ENCODE measurements around the gene AP1M1. TPM values are rescaled to one million over a fixed set of nuclear protein-coding genes. Genes with fewer than 3 reads are reported as not detected.

AP1M1 gene
- total RNA-seq, 2 experiments from 2014 or later: 99.0 to 108 TPM

DNA sequence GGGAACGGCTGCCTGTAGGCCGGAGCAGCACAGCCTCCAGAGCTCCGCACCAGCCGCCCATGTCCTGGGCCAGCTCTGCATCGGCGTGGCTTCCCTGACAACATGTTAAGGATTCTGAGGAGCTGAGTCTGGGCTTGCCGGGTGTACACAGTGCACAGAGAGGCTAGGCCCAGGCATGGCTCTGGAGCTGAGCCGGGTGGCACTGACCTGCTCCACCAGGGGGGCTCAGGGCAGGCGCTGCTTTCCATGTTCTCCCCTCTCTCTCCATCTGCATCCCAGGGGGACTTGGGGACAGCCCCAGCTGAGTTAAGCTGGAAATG is 31.6 kb downstream of the AP1M1 start:
- Mint-ChIP-seq H3K4me3 (no peak overlapping the region), H3K27ac (no peak overlapping the region), H3K27me3 (no peaks in the 10 kb centered on the region), H3K4me1 (ENCODE audit: low read depth) (peaks cover 10% of the 10 kb centered on the region), H3K9me3 (no peaks in the 10 kb centered on the region), H3K36me3 (ENCODE audit: low read depth) (peaks cover 28% of the 10 kb centered on the region)
- POLR2A ChIA-PET: no interaction called here
- no peak for TF ChIP-seq CTCF (IDR thresholded peaks at IDR 0.05)
- no peak for ATAC-seq
- intact Hi-C loops (cut with micrococcal nuclease): no loop called here
- CTCF ChIA-PET: interaction anchor here (1.0 to 1.2 kb wide), 2 partner anchors 18 to 153 kb away, joined by 3 read pairs; no protein-coding TSS in a partner anchor
- no peak for DNase-seq

DNA sequence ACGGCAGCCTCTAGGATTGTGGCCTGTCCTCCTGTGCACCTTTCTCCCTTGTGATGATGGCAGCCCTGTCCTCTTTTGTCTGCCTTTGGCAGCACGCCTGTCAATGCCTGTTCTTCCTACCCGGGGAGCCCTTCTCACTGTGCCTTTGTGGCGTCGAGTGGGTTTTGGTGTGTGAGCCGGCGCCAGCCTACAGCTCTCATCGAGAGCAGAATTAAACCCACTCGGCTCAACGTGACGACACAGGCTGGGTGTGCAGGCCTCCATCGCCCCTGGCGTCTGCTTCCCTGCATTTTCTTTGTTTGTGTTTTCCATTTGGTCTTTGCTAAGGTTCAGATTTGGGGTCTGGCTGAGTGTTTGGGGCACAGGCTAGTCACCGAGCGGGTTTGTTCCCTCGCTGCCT is 34.4 kb downstream of the AP1M1 start:
- CTCF ChIA-PET: no interaction called here
- no peak for ATAC-seq

DNA sequence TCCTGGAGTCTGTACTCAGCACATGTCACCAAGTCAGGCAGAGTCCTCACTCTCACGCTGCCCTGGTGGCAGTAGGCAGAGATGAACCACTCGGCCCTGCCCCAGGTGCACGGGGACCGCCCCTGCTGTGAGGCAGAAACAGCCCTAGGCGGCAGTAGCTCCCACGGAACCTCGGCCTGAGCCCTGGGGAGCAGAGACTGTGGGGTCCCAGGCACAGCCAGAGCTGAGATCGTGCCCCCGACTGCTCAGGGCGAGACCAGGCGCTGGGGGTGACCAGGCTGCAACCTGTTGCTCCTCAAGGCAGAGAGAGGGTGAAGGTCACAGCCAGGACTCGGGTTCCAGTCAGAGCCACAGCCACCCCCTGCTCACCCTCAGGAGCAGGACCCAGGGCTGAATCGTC is 34.9 kb downstream of the AP1M1 start:
- no peak overlapping the region for H3K27ac Mint-ChIP-seq
- peak; percentile 43 for ATAC-seq
- no peak for TF ChIP-seq CTCF (IDR thresholded peaks at IDR 0.05)
- H3K36me3 Mint-ChIP-seq (ENCODE audit: low read depth): peaks cover 48% of the 10 kb centered on the region
- peaks cover 37% of the 10 kb centered on the region for H3K4me1 Mint-ChIP-seq (ENCODE audit: low read depth)
- peak; percentile 30 for DNase-seq
- peaks cover 10% of the 10 kb centered on the region for H3K9me3 Mint-ChIP-seq
- H3K27me3 Mint-ChIP-seq: no peaks in the 10 kb centered on the region
- CTCF ChIA-PET: no interaction called here
- intact Hi-C loops (cut with micrococcal nuclease): no loop called here
- POLR2A ChIA-PET: no interaction called here
- no peak overlapping the region for H3K4me3 Mint-ChIP-seq

More for the DNA sequence above, 34.4 kb downstream of the AP1M1 start:
- H3K4me1 Mint-ChIP-seq (ENCODE audit: low read depth): peaks cover 37% of the 10 kb centered on the region
- peaks cover 48% of the 10 kb centered on the region for H3K36me3 Mint-ChIP-seq (ENCODE audit: low read depth)
- intact Hi-C loops (cut with micrococcal nuclease): no loop called here
- DNase-seq: no peak
- POLR2A ChIA-PET: no interaction called here
- H3K9me3 Mint-ChIP-seq: peaks cover 10% of the 10 kb centered on the region
- H3K27me3 Mint-ChIP-seq: no peaks in the 10 kb centered on the region
- no peak for TF ChIP-seq CTCF (IDR thresholded peaks at IDR 0.05)
- no peak overlapping the region for H3K4me3 Mint-ChIP-seq
- H3K27ac Mint-ChIP-seq: no peak overlapping the region

GRCh38 chr19:16233081-16233776 is 35.5 kb downstream of the AP1M1 start:
- no peak for DNase-seq
- intact Hi-C loops (cut with micrococcal nuclease): no loop called here

More at GRCh38 chr19:16233081-16233776, 35.5 kb downstream of the AP1M1 start:
- peaks cover 41% of the 10 kb centered on the region for H3K4me1 Mint-ChIP-seq (ENCODE audit: low read depth)
- CTCF ChIA-PET: no interaction called here
- H3K27ac Mint-ChIP-seq: peak overlapping the region; percentile 55
- no peak for TF ChIP-seq CTCF (IDR thresholded peaks at IDR 0.05)
- POLR2A ChIA-PET: interaction anchor here (1.5 kb wide), 1 partner anchor 10 kb away, joined by 4 read pairs; no protein-coding TSS in a partner anchor
- H3K36me3 Mint-ChIP-seq (ENCODE audit: low read depth): peaks cover 48% of the 10 kb centered on the region
- H3K27me3 Mint-ChIP-seq: no peaks in the 10 kb centered on the region
- H3K9me3 Mint-ChIP-seq: peaks cover 10% of the 10 kb centered on the region
- no peak overlapping the region for H3K4me3 Mint-ChIP-seq
- ATAC-seq: no peak
